ENCODE measurements around the gene MS4A4E.

MS4A4E gene

GRCh38 chr11:60263402-60263801 lies 20.5 kb upstream of the MS4A4E start:
- no peak for TF ChIP-seq POLR2AphosphoS5 (IDR thresholded peaks at IDR 0.05; ENCODE audit: low read depth, low read length)
- TF ChIP-seq REST (IDR thresholded peaks at IDR 0.05; ENCODE audit: insufficient read depth in 1 of 2, low read depth in 2 of 2, low read length in 2 of 2), result no peak
- TF ChIP-seq SIN3A (IDR thresholded peaks at IDR 0.05; ENCODE audit: borderline replicate concordance, insufficient read depth, low read length), result no peak
- no peak for TF ChIP-seq FOXP2 (optimal IDR thresholded peaks at IDR 0.05; ENCODE audit: borderline replicate concordance, extremely low read depth, extremely low read length, insufficient read depth)
- TF ChIP-seq TAF1 (IDR thresholded peaks at IDR 0.05; ENCODE audit: borderline replicate concordance, insufficient read depth, low read length), result no peak

- TF ChIP-seq FOXP2 (optimal IDR thresholded peaks at IDR 0.05; ENCODE audit: borderline replicate concordance, extremely low read depth, extremely low read length, insufficient read depth), result no peak
Observed at GRCh38 chr11:60261014-60261413, 18.1 kb upstream of the MS4A4E start.

GRCh38 chr11:60257956-60258722 lies 15.2 kb upstream of the MS4A4E start:
- TF ChIP-seq REST (IDR thresholded peaks at IDR 0.05; ENCODE audit: insufficient read depth in 1 of 2, low read depth in 2 of 2, low read length in 2 of 2), result no peak
- TF ChIP-seq SIN3A (IDR thresholded peaks at IDR 0.05; ENCODE audit: borderline replicate concordance, insufficient read depth, low read length), result no peak
- TF ChIP-seq FOXP2 (optimal IDR thresholded peaks at IDR 0.05; ENCODE audit: borderline replicate concordance, extremely low read depth, extremely low read length, insufficient read depth), result no peak
- TF ChIP-seq TAF1 (IDR thresholded peaks at IDR 0.05; ENCODE audit: borderline replicate concordance, insufficient read depth, low read length), result no peak
- no peak for TF ChIP-seq POLR2AphosphoS5 (IDR thresholded peaks at IDR 0.05; ENCODE audit: low read depth, low read length)

GRCh38 chr11:60252213-60253108 lies 9.5 kb upstream of the MS4A4E start:
- TF ChIP-seq POLR2AphosphoS5 (IDR thresholded peaks at IDR 0.05; ENCODE audit: low read depth, low read length), result no peak
- no peak for TF ChIP-seq SIN3A (IDR thresholded peaks at IDR 0.05; ENCODE audit: borderline replicate concordance, insufficient read depth, low read length)
- TF ChIP-seq REST (IDR thresholded peaks at IDR 0.05; ENCODE audit: insufficient read depth in 1 of 2, low read depth in 2 of 2, low read length in 2 of 2), result no peak
- no peak for TF ChIP-seq TAF1 (IDR thresholded peaks at IDR 0.05; ENCODE audit: borderline replicate concordance, insufficient read depth, low read length)
- TF ChIP-seq FOXP2 (optimal IDR thresholded peaks at IDR 0.05; ENCODE audit: borderline replicate concordance, extremely low read depth, extremely low read length, insufficient read depth), result no peak

GRCh38 chr11:60251485-60252212 lies 8.7 kb upstream of the MS4A4E start:
- TF ChIP-seq POLR2AphosphoS5 (IDR thresholded peaks at IDR 0.05; ENCODE audit: low read depth, low read length) (no peak), FOXP2 (optimal IDR thresholded peaks at IDR 0.05; ENCODE audit: borderline replicate concordance, extremely low read depth, extremely low read length, insufficient read depth) (no peak), SIN3A (IDR thresholded peaks at IDR 0.05; ENCODE audit: borderline replicate concordance, insufficient read depth, low read length) (no peak), TAF1 (IDR thresholded peaks at IDR 0.05; ENCODE audit: borderline replicate concordance, insufficient read depth, low read length) (no peak), REST (IDR thresholded peaks at IDR 0.05; ENCODE audit: insufficient read depth in 1 of 2, low read depth in 2 of 2, low read length in 2 of 2) (no peak)
